HG03095 (cell line): ENCODE measurements around the gene SNAPIN.

ENCODE experiments used
- ATAC-seq: cut with Tn5 transposase; IDR thresholded peaks from one replicate; pipeline ENCODE4 v1.9.1; 2021; ENCODE audit warnings: moderate library complexity; ENCODE audit not compliant: unreplicated experiment

Gene SNAPIN

GRCh38 chr1:153699768-153700167, 41.3 kb downstream of the SNAPIN start:
- no peak for ATAC-seq

GRCh38 chr1:153705484-153705883, 47.0 kb downstream of the SNAPIN start:
- ATAC-seq = no peak

GRCh38 chr1:153711026-153711425, 52.5 kb downstream of the SNAPIN start:
- ATAC-seq = no peak
